Measurements from ENCODE around the gene CDCP2. TPM values are rescaled to one million over a fixed set of nuclear protein-coding genes. Genes with fewer than 3 reads are reported as not detected.

CDCP2 gene
- total RNA-seq, 4 donors from 2014 or later = 0.45 TPM; not detected in 3

DNA sequence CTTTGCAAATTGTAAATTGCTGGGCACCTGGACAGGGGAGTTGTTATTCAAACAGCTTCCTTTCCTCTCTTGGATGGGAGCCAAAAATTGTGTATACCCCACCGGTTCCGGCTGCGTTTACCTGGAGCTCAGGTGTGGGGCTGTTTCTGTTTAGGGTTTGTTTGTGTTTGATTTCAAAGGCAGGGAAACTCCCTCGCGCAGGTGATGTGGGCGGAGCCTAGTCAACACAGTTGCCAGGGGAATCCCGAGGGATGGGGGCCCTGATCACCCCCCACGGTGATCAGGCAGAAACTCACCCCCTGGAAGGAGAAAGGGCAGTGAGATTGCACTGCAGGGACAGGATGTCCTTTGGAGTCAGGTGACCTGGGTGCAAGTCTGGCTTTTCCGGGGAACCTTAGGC lies 28.3 kb downstream of the CDCP2 start:
- Histone ChIP-seq H3K4me1 (peaks cover 0 to 18% of the 10 kb centered on the region in 2 donors), H3K27ac (no peak overlapping the region), H3K4me3 (replicated peaks in 1 of 3) (no peak overlapping the region), H3K9me3 (no peaks in the 10 kb centered on the region), H3K27me3 (no peaks in the 10 kb centered on the region), H3K36me3 (no peaks in the 10 kb centered on the region)
- DNase-seq = peak; percentile 46 to 55
- intact Hi-C loops (cut with DNase I) = loop anchor here (5.0 kb wide), 1 partner anchor 283 kb away; the partner anchor contains the start of gene SSBP3
- TF ChIP-seq CTCF (IDR thresholded peaks at IDR 0.05) = no peak
- no peak for TF ChIP-seq POLR2A (IDR thresholded peaks at IDR 0.05)
- WGBS, 2 donors = 20 to 35% methylated on average over 9 of the region's 9 CpGs

DNA sequence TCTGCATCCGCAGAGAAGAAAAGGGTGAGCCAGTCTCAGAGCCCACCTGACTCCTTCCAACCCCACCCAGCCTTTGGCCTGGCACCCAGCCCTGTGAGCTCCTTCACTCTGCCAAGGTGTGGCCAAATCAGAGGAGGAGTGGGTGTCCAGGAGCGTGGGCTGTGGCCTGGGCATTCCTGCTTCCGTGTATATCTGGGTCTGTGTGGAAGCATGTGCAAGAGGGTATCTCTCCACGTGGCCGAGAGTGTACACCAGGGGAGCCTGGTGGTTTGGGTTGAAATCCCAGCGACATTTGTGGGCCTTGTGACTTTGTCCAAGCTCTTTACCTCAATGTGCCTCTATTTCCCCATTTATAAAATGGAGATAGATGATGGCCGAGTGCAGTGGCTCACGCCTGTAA lies 29.8 kb downstream of the CDCP2 start:
- H3K36me3 ChIP-seq = no peaks in the 10 kb centered on the region
- H3K27me3 ChIP-seq = no peaks in the 10 kb centered on the region
- no peak overlapping the region for H3K4me3 ChIP-seq (replicated peaks in 1 of 3)
- 92 to 93% methylated on average over 8 of the region's 8 CpGs for WGBS, 2 donors
- intact Hi-C loops (cut with DNase I) = loop anchor here (5.0 kb wide), 1 partner anchor 284 kb away; the partner anchor contains the start of gene SSBP3
- no peak for DNase-seq
- peaks cover 0 to 18% of the 10 kb centered on the region in 2 donors for H3K4me1 ChIP-seq
- no peak overlapping the region for H3K27ac ChIP-seq
- H3K9me3 ChIP-seq = no peaks in the 10 kb centered on the region
- TF ChIP-seq CTCF (IDR thresholded peaks at IDR 0.05) (no peak), POLR2A (IDR thresholded peaks at IDR 0.05) (no peak)

- WGBS, 2 donors = 16 to 42% methylated on average over 3 to 6 of the region's 14 CpGs
- no peak overlapping the region for H3K4me3 ChIP-seq (replicated peaks in 1 of 3)
- TF ChIP-seq CTCF (IDR thresholded peaks at IDR 0.05) (no peak), POLR2A (IDR thresholded peaks at IDR 0.05) (no peak)
- no peaks in the 10 kb centered on the region for H3K9me3 ChIP-seq
- no peaks in the 10 kb centered on the region for H3K27me3 ChIP-seq
- intact Hi-C loops (cut with DNase I) = loop anchor here (5.0 kb wide), 1 partner anchor 285 kb away; the partner anchor contains the start of gene SSBP3
- peak; percentile 7 to 9 for DNase-seq
- peaks cover 0 to 18% of the 10 kb centered on the region in 2 donors for H3K4me1 ChIP-seq
- H3K27ac ChIP-seq = no peak overlapping the region
- no peaks in the 10 kb centered on the region for H3K36me3 ChIP-seq
Observed at GRCh38 chr1:54122135-54122751, 30.6 kb downstream of the CDCP2 start.

DNA sequence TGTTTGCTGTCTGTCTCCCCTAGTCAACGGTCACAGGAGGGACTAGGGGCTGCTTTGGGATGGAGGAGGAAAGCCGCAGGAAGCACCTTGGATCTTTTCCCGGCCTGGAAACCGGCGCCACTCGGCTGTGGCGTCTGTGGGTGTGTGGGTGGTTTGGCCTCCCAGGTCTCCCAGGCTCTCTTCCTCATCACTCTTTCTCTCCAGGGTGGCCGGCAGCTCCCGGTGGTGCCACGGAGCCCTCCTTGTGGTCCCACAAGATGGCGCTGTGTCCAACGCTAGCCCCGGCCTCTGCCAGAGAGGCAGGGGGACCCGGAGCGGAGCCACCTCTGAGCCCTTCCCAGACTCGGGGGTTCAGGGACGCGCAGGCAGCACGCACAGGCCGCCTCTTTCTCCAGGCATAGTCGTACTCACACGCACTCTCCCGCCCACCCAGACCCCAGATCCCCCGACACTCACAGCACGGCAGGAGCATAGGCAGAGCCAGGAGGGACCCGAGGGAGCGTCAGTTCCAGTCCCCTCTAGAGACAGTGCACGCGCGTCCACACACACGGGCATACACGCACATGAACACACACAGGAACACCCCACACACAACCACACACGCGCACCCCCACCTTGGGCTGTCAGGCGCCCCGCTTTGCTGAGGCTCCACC lies 31.2 kb downstream of the CDCP2 start:
- H3K9me3 ChIP-seq = no peaks in the 10 kb centered on the region
- H3K27ac ChIP-seq = no peak overlapping the region
- intact Hi-C loops (cut with DNase I) = loop anchor here (2.0 to 5.0 kb wide), 2 partner anchors 286 to 367 kb away; partner anchors contain the start of gene SSBP3
- H3K36me3 ChIP-seq = no peaks in the 10 kb centered on the region
- TF ChIP-seq CTCF (IDR thresholded peaks at IDR 0.05) (peak; percentile 64 to 82 (median 72)), POLR2A (IDR thresholded peaks at IDR 0.05) (no peak)
- 3 to 4% methylated on average over 29 to 31 of the region's 36 CpGs for WGBS, 2 donors
- no peaks in the 10 kb centered on the region for H3K27me3 ChIP-seq
- H3K4me1 ChIP-seq = peaks cover 0 to 18% of the 10 kb centered on the region in 2 donors
- peak overlapping the region in 1 of 3 donors; percentile 1 for H3K4me3 ChIP-seq (replicated peaks in 1 of 3)
- DNase-seq = peak; percentile 81 to 85

Data from thyroid gland (tissue), 4 donors.